HG02798 (cell line): Measurements from ENCODE around the gene C3orf20.
A peak's percentile ranks its signal among the peaks of the same experiment; 100 is the strongest.

Source experiments
- ATAC-seq: cut with Tn5 transposase; IDR thresholded peaks from one replicate; pipeline ENCODE4 v1.9.1; 2021; ENCODE audit warnings: mild to moderate bottlenecking; ENCODE audit not compliant: unreplicated experiment, poor library complexity

C3orf20 gene

DNA sequence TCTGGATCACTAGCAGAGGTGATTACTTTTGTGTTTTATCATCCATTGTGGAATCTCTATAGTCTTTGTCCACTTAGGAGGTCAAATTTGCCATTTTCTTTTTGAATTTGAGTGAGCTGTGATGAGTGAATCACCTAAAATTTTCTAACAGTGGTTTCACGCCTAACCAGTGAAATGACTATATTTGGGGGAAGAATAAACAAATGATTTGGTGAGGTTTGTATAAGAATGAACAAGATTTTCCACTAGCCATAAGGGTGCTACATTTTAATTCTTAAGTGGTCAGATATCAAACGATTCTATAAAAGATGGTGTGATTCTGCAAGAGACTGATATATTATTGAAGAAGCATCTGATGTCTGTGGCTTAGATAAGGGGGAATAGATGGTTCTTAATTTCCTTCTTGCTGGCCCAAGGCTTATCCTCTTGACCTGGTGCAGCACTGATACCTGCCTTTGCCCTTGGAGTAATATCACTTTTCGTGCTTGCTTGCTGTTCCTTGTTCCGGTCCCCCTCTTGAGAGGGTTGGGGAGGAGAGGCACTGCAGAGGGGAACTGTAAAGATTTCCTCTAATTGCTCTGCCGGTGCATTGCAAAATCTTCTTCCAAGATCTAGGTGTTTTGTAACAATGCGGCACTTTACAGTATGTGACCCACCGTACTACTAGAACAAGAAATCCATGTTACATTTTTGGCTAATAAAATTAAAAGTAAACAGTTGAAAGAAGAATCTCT is 14.5 kb downstream of the C3orf20 start:
- peak; percentile 44 for ATAC-seq

DNA sequence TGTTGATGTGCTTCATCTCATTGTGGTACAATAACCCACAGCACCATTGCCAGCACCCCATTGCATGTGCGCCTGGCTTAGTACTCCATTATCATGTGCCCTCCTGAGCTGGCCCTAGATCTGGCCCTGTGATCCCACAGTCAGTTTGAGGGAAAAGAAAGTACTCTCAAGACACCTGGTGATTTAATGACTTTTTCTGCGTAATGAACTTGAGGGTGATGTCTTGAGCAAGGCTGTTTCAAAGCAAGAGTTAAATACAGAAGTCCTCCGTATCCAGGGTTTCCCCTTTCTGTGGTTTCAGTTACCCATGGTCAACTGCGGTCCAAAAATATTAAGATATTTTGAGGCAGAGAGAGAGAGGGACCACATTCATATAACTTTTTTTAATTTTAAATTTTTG is 16.3 kb downstream of the C3orf20 start:
- peak; percentile 43 for ATAC-seq

DNA sequence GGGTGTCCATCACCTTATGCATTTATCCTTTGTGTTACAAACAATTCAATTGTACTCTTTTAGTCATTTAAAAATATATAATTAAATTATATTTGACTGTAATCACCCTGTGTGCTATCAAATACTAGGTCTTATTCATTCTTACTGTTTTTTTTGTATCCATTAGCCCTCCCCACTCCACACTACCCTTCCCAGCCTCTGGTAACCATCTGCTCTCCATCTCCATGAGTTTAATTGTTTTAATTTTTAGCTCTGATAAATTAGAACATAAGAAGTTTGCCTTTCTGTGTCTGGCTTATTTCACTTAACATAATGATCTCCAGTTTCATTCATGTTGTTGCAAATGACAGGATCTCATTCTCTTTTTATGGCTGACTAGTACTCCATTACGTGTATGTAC is 16.8 kb downstream of the C3orf20 start:
- no peak for ATAC-seq

DNA sequence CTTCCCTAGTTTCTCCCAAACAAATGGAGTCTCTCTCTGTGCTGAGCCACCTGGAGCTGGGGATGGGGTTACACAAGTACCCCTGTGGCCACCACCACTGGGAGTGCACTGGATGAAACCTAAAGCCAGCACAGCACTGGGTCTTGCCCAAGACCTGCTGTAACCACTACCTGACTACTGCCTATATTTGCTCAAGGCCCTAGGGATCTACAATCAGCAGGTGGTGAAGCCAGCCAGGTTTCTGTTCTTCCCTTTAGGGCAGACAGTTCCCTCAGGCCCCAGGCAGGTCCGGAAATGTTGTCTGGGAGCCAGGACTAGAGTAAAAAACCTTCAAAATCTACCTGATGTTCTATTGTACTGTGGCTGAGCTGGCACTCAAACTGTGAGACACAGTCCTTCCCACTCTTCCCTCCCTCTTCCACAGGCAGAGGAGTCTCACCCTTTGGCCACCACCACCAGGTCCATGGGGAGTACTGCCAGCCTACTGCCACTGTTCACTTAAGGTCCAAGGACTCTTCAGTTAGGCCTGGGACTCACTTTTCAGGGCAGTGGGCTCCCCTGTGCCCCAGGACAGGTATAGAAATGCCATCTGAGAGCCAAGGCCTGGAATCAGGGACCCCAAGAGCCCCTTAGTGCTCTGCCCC is 23.8 kb downstream of the C3orf20 start:
- no peak for ATAC-seq

DNA sequence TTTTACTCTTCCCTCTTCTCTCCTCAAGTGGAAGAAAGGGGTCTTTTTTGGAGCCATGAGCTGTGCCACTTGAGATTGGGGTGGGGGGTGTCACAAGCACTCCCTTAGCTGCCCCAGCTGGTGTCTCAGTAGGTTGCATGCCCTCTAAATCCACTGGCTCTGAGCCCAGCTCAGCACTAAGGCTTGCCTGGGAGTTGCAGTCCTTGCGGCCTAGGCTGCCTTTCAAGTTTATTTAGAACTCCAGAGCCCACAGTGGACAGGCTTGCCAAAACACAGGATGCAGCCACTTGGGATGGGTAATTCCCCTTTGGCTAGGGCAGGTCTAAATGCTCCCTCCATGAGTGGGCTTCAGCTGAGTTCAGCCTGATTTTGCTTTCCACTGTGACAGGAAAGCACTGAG is 24.7 kb downstream of the C3orf20 start:
- no peak for ATAC-seq

DNA sequence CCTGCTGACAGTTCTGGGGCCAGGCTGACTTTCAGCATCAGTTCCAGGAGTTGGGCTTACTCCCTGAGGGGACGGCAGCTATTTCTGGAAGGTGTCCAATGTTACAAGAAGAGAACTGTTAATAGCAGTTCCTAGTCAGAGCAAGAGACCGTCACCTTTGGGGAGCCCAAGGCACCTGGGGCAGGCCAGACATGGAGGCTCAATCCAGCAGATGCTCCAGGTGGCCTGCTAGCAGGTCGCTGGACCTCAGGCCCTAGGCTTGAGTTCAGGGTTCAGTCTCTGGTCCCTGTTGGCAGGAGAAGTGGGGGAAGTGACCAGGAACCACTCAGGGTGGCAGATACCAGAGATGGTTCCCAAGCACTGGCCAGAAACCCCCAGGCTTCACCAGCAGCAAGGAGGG is 25.9 kb downstream of the C3orf20 start:
- ATAC-seq: no peak

DNA sequence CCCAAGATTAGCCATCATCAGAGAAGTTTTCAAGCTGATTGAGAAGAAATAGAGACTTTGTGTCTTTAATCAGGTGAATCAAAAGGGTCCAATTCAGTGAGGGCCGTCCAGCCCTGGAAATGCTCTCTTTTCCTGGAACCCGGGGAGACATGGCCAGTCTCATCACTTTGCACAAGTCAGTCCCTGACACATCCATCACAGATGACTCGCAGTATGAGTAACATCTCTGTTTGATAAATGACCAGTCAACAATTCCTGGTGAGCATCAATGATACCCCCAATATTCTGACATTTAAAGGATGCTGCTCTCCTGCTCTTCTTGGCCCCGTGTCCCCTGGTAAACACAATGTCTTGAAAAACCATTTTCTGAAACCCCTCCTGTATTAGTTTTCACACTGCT is 26.7 kb downstream of the C3orf20 start:
- ATAC-seq: no peak

DNA sequence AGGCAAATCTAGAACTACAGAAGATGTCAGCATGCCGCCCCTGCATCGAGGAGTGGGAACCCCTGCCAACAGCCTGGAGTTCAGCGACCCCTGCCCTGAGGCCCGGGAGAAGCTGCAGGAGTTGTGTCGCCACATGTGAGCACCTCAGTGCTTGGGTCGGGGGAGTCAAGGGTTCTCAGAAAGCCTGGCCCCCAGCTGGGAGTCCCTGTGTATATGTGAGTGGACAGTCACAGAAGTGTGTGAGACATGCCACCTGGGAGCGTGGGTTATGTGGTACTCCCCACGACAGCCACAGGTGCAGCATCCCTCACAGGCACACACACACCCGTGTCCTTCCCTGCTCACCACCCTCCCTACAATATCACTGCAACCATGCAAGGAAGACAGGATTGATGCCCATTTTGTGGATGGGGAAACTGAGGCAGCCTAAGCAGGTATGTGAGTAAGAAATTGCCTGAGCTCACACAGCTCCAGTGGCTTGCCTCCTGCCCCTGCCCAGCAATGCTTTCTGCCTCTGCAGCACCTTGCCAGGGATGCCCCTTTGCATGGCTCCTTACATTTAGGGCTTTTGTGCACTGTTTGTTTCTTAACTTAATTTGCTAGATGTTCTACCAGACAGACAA is 28.3 kb downstream of the C3orf20 start:
- ATAC-seq: no peak

DNA sequence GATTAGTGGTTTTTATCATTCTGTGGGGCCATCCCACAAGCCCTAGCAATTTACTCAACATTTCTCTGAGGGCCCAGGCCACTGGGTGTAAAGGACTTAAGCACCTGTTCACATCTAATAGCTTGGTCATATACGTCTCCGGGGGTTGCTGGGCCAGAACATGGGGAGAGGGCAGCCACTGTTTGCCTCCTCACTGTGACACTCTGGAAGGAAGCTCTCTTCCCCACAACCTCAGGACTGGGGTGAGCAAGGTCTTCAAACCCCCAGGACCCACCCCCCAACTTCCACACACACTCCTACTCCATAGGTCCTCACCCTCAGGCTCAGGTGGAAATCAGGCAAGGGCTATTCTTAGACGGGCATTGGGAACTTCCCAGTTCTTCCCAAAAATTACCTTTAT is 28.9 kb downstream of the C3orf20 start:
- ATAC-seq: no peak

DNA sequence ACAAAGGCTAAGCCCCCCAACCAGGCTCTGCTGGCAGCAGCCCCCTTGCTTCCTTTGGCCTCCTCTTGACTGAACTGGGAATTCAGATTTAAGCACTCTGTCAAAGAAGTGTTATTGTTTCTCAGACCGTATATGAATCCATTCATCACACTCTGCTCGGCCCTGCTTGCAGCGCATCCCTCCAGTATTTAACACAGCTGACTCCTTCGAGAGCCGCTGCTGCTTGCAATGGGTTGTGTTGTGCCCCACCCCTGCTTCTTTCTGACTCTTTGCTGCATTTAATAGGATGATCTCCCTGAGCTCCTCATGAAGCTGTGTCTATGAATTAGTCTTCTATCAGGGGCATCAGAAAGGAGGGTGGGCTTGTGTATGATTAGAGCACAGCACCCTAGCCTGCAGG is 31.2 kb downstream of the C3orf20 start:
- no peak for ATAC-seq

DNA sequence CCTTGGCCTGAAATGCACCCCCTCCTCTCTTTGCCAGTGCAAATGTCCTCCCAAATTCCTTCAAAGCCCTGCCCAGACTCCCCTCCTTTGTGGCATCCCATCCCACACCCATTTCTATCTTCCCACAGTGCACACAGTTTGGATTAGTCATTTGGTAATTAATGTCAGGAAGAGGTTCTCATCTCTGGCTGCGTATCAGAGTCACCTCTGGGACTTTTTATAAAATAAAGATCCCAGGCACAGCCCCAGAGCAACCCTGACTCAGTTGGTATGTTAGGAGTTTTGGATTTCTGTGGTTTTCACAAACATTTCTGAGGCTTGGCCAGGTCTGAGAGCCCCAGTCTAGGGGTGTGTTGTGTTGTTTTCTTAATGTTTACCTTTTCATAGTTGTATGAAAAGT is 41.6 kb downstream of the C3orf20 start:
- no peak for ATAC-seq

DNA sequence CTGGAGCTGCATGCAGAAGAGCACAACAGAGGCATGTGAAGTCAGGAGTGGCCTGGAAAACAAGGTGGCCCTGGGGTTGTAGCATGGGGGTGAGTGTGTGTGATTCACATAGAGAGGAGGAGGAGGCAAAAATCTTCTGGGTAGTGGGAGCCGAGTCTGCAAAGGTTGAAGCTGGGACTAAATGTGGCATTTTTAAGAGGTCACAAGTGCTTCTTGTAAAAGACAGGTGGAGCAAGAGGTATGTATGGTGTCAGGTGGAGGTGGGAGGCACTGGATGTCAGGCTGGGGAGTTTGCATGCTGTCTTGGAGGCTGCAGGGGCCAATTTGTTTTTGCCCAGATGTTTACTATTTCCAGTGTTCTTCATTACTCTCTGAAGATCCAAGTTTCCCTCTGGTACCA is 42.4 kb downstream of the C3orf20 start:
- ATAC-seq: no peak

DNA sequence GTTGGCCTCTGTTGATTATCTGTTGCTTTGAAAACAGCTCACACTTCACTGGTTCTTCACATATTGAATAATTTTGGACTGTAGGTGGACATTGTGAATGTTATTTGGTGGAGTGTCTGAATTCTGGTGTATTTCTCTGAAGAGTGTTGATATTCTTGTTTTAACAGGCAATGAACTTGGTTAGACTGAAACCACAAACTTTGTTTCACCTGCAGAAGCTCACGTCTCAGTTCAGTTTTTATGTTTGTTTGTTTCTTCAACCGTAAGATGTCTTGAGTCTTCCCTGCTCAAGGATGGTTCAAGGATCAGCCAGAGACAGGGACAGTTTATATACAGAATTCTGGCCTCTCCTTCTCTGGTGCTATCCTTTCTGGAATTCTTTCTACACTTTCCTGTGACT is 43.6 kb downstream of the C3orf20 start:
- ATAC-seq: peak; percentile 44

DNA sequence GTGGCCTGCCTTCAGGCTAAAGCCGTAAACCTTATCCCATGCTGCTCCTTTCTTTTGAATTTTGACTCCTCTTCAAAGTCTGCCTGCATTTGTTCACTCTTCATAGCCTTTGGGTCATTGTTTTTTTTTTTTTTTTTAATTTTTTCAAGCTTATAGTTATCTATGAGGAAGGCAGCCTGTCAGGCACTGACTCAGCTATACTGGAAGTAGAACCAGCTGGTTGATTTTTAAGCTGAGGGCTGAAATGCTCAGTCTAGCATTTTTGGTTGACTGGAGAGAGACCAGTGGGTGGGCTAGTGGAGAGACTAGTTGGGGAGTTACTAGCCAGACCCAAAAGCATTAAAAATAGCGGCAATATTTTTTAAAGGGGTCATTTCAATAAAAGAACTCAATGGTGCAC is 44.1 kb downstream of the C3orf20 start:
- ATAC-seq: no peak

DNA sequence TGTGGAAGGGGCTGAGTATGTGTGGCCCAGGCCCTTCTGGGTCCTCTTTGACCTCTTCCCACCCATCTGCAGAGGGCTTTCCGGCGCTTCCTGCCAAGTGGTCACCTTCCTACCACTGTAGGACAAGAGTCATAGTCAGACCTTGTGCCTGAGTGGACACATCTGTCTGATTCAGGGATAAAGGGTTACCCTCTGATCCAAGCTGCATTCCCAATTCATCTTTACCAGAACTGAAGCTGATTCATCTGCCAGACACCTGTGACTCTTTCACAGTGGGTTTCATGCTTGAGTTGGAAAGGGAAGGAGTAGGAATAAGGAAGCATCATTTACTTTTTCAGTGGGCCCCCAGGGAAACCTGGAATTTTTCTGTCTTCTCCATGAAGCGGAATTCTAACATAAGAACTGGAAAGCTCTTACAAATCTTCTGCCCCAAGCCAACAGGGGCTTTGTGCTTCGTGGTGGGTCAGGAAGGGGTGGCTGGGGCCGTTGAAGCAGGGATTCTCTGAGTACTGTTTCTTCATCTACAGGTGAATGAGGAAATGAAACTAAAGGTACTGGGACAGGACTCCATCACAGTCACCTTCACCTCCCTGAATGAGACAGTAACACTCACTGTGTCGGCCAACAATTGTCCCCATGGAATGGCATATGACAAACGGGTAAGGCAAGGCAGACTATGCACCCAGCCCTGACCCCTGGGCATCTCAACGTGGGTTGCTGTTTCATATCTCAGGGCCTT is 46.4 kb downstream of the C3orf20 start:
- no peak for ATAC-seq

DNA sequence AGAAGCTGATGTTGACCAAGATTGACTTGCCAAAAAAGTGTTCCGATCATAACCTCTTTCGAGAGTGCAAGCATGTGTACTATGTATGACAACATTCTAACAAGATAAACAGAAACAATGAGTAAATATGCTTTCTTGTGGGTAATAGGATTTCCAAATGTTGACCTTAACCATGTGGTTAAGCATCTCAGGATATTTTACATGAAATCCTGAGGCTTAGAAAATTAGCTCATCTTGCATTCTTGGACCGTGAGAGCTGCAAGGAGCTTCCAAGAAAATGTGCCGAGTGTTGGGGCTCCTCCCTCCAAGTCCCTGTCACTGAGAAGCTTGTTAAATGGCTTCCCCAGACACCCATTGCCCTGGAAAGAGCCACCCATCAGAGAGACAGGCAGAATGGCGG is 50.1 kb downstream of the C3orf20 start:
- ATAC-seq: no peak

DNA sequence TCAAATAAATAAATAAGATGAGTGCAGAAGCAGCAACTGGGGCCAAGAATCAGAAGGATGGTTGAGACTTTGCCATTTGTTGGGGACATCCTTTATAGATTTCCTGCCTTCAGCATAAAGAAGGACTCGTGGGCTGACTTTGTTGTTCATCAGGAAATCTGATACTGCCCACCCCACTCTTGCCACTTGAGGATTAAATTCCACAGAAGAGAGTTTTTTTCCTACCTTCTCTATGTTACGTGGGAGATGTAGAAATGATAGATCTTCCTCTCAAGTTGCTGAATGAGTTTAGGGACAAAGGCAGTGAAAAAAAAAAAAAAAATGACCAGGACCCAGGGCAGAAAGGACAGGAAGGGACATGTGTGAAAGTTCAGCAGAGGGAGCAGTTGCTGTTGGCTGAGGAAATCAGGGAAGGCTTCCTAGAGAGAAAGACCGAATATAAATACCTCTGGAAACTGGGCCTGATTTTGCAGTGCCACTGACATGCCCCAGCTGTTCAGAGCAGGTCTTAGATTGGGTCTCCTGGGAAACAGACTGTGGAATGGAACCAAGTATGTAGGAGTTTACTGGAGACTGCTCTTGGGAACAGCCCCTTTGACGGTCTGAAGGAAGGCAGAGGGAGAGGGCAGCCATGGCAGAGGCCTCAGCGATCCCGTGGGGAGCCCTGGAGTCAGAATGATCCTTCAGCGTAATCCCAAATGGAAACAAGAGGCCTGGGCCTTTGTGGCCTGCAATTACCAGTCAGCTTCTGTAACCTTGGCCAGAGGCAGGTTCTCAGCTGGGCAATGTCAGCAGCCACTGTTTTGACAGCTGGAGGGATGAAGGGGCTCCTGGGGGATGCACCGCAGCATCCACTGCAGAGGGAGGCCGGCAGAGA is 50.9 kb downstream of the C3orf20 start:
- no peak for ATAC-seq

DNA sequence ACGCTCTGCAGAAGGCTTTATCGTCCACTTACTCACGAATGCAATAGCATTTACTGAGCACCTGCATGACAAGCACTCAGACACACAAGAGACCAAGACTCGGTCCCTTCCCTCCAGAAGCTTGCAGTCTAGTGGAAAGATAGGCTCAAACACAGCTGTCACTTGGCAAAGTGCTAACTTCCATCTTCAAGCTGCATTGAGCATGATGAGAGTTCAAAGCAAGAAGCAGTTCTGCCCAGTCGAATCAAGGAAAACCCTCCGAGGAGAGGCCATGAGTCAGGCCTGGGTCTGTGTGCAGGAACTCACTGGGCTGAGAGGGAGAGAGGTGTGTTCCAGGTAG is 51.5 kb downstream of the C3orf20 start:
- ATAC-seq: no peak

DNA sequence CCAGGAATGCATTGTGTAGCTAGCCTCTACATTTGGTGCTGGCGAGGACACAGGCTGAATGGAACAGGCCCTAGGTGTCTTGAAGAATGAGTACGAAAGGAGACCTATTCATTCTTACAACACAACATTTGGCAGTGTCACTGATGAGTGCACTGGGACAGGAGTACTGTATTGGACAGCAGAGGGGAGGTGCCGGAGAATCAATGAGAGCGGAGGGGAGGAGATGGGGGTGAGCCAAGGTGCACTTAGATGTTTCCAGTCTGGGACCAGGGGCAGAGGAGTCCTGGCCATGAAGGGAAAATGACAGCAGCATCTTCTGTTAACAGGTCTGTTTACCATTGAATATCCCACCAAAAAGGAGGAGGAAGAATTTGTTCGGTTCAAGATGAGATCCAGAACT is 53.2 kb downstream of the C3orf20 start:
- no peak for ATAC-seq

DNA sequence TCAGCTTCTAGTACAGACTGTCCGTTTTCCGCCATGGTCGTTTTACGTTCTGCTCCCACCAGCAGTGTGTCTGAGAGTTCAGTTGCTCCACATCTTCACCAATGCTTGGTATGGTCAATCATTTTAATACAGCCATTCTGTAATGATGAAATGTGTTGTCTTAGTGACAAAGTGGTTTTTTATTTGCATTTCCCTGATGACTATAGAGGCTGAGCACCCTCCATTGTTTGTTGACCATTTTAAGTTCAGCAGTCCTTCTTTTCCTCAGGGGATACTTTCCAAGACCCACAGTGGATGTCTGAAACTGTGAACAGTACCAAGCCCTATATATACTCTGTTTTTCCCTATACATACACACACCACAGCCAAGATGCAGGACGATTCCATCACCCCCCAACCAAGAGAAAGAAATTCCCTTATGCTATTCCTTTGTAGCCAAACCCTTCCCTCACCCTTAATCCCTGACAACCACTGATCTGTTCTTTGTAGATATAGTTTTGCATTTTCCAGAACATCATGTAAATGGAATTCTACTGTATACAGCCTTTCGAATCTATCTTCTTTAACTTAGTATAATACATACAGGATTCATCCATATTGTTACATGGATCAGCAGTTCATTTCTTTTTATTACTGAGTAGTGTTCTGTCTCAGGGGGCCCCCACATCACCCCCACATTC is 55.9 kb downstream of the C3orf20 start:
- no peak for ATAC-seq
